GM12874 (cell line): ENCODE data around the gene GSTM3.

Experiments
- TF ChIP-seq, protein P1 (sequence below): IDR thresholded peaks from 2 replicates; pipeline ENCODE4 v1.5.1; 2011; ENCODE audit warnings: low read depth, mild to moderate bottlenecking, control low read depth, low read length, moderate library complexity; ENCODE audit not compliant: insufficient read depth

GSTM3 gene

DNA sequence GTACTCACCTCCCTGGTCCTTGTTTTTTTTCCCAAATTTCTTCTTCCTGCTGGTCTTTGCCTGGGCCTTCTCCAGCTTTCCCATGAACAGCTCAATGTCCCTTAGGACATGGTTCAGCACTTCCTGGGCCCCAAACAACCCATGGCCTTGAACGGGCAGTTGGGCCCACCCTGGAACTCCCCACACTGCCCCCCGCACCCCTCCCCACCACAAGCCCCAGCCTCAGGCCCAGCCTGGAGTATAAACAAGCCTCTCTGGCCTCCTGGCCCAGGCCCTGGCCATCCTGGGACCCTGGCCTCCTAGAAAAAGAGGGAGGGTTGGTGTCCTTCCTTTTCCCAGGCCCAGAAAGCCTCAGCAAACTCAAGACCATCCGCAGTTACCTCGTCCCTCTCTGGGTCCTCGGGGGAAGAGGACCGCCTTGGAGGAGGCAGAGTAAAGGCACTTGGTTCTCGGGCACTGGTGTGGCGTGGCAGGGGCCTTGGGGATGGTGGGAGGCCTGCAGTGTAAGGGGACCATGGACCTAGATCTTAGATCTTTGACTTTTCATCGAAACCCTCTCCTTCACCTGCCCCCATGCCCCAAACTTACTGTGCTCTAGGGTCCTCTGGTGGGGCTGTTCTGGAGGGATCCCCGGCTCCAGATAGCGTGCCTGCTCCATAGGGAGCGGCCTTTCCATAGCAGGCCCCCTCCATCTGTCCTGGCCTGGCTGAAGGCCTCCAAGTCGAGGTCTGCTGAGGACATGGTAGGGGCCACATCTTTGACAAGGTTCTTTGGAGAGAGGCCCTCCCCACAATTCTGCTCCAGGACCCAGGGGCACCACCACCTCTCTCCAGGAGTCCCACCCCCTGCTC lies 17.3 kb upstream of the GSTM3 start:
- TF ChIP-seq, protein P1, sequence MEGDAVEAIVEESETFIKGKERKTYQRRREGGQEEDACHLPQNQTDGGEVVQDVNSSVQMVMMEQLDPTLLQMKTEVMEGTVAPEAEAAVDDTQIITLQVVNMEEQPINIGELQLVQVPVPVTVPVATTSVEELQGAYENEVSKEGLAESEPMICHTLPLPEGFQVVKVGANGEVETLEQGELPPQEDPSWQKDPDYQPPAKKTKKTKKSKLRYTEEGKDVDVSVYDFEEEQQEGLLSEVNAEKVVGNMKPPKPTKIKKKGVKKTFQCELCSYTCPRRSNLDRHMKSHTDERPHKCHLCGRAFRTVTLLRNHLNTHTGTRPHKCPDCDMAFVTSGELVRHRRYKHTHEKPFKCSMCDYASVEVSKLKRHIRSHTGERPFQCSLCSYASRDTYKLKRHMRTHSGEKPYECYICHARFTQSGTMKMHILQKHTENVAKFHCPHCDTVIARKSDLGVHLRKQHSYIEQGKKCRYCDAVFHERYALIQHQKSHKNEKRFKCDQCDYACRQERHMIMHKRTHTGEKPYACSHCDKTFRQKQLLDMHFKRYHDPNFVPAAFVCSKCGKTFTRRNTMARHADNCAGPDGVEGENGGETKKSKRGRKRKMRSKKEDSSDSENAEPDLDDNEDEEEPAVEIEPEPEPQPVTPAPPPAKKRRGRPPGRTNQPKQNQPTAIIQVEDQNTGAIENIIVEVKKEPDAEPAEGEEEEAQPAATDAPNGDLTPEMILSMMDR, result no peak

DNA sequence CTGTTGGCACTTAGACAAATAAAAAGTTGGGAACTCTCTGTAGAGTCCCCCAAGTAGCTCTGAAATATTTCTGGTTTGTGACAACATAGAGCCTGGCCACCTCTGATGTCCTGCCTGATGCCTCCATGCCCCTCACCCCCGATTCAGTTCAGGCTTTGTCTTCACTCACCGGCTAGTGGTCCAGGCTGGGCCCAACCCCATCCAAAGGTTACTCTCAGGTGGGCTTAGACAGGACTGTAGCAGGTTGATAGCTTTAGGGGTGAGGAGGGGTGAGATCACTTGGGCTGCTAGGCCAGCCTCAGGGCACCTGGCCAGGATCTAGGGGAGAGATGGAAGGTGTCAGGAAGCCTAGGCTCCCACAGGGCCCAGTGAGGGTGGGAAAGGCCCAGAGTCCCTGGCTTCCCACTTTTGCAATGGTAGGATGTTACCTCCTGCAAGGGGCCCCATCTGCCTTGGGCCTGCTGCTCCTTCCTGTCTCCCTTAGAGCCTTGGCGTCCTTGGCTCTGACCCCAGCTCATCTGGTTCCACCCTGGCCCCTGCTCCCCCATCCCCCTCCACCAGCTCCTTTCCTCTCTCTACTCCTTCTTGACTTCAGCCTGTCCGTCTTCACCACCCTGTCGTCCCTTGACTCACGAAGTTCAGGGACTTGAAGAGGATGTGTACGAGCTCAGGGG lies 16.1 kb upstream of the GSTM3 start:
- TF ChIP-seq, protein P1, result no peak

DNA sequence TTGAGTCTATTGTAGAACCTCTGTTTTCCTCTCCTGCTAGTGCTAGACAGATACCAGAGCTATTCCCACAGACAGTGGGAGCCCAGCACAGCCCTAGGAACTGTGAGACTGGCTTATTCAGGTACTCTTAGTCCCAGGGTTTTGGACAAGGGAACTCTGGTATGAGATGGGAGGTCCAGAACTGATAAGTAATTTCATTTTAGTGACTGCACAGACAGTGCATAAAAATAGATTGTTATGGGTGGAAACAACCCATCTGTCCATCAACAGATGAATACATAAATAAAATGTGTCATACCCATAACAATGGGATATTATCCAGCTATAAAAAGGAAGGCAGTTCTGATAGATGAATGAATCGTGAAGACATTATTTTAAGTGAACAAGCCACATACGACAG lies 13.9 kb upstream of the GSTM3 start:
- TF ChIP-seq, protein P1, result no peak

DNA sequence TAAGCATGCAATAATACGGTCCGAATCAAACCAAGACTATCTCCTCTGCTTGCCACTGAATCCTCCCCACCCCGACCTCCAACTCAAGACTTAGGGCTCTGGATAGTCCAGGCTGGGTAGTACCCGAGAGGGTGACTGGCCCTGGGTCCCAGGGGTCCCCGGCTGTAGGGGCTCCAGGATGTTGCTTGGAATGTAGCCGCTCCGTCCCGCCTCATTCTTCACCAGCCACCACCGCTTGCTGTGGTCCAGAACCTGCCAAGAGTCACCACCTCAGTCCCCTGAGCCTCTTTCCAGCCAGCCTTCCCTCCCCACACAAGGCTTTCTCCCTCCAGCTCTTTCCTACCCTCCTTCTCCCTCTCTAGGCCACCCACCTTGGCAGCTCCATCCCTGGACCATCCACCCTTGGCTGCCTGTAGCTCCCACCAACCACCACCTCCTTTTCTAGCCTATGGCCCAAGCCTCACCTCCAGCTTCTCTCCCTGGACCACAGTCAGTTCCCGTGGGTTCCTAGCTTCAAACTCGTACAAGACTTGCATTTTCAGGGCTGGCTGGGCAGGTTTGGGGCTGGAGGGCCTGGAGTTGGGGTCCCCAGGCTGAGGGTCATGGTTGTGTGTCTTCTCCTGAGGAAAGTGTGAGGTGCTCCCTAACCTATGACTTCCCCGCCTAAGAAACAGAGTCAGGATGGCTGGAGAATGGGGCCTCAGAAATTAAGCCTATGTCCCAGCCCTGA lies 10.9 kb upstream of the GSTM3 start:
- TF ChIP-seq, protein P1, result no peak

DNA sequence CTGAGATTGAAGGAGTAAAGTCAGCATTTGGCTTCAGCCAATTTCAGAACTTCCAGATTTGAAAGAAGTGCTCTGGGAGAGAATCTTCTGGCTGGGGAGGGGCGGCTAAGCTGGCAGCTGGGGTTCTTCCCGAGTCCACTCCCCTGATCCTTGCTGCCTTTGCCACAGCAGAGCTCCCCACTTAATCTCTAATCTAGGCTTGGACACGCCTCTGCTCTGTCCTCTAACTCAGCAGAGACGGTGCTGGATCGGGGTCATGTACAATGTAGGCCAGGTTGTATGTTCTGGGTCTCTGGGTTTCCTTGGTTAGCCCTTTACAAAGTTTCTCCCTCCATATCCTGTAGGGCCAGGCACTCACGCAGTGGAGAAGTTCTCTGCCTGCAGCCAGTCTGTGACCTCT lies 10.1 kb upstream of the GSTM3 start:
- TF ChIP-seq, protein P1, result no peak

DNA sequence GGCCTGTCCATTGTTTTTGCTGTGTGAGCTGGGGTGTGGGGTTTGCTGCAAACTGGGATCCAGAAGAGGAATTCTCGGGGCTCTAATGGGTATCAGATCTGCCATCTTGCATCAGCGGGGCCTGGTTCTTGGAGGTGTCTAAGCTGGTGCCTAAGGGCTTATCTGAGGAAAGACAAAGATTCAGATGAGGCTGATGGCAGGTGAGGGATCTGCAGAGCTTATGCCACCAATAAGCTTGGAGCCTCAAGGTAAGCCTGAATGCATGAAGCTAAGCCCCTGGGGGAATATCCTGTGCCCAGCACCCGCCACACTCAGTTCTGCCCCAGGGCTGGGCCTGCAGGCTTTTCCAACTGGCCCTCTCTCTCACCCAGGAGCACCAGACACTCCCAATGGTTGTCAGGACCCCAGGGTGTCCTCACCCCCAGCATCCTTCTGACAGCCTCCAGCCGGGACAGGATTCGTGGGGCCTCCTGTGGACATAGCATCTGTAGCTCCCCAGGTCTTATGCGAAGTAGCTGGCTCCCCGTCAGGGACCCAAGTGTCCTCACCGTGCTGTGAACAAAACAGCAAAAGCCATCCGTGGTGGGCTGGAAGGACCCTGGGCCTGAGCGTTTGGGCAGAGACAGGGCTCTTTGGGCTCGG lies 9.5 kb upstream of the GSTM3 start:
- TF ChIP-seq, protein P1, result no peak

DNA sequence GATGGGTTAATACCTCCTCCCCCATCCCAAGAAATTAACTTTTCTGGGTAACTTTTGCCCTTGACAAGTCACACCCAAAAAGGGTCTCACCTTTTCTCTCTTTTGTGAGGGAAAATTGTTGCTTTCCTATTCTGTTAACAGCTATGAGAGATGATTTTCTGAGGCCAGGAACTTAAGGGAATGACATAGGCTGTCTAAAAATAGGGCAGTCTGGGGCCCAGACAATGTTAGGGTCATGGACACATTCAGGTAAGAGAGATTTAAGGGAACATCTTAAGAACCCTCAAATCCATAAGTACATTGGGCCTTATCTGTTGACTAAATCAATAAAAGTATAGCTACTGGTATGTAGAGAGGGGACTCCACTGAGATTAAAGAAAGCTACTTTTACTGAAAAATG lies 8.4 kb upstream of the GSTM3 start:
- TF ChIP-seq, protein P1, result no peak
